Measurements from ENCODE around the gene ZBTB32.

The ZBTB32 gene

GRCh38 chr19:35661995-35662340, 42.4 kb upstream of the ZBTB32 start:
- Histone ChIP-seq H3K9ac (no peak overlapping the region), H3K9me3 (ENCODE audit: control insufficient read depth, low read length) (no peaks in the 10 kb centered on the region), H3K79me2 (no peaks in the 10 kb centered on the region), H3K27ac (no peak overlapping the region), H3K4me2 (ENCODE audit: low read length) (no peak overlapping the region), H2AFZ (no peak overlapping the region), H3K36me3 (ENCODE audit: control insufficient read depth, insufficient read depth, low read length) (no peaks in the 10 kb centered on the region), H3K4me3 (ENCODE audit: low read depth, low read length) (no peak overlapping the region), H3K27me3 (ENCODE audit: control insufficient read depth, insufficient read depth, low read length) (no peaks in the 10 kb centered on the region), H3K4me1 (no peaks in the 10 kb centered on the region)
- TF ChIP-seq CTCF (IDR thresholded peaks at IDR 0.05): no peak

- H3K36me3 ChIP-seq (ENCODE audit: control insufficient read depth, insufficient read depth, low read length): no peaks in the 10 kb centered on the region
These were observed 40.4 kb upstream of the ZBTB32 start for GRCh38 chr19:35663981-35664380.

GRCh38 chr19:35665157-35665556, 39.2 kb upstream of the ZBTB32 start:
- Histone ChIP-seq H3K79me2 (no peaks in the 10 kb centered on the region), H3K27ac (no peak overlapping the region), H3K4me3 (ENCODE audit: low read depth, low read length) (no peak overlapping the region), H2AFZ (no peak overlapping the region), H3K4me2 (ENCODE audit: low read length) (no peak overlapping the region), H3K4me1 (no peaks in the 10 kb centered on the region), H3K36me3 (ENCODE audit: control insufficient read depth, insufficient read depth, low read length) (no peaks in the 10 kb centered on the region), H3K27me3 (ENCODE audit: control insufficient read depth, insufficient read depth, low read length) (no peaks in the 10 kb centered on the region), H3K9me3 (ENCODE audit: control insufficient read depth, low read length) (no peaks in the 10 kb centered on the region), H3K9ac (no peak overlapping the region)
- no peak for TF ChIP-seq CTCF (IDR thresholded peaks at IDR 0.05)

More at GRCh38 chr19:35663981-35664380, 40.4 kb upstream of the ZBTB32 start:
- Histone ChIP-seq H3K9me3 (ENCODE audit: control insufficient read depth, low read length) (no peaks in the 10 kb centered on the region), H3K4me2 (ENCODE audit: low read length) (no peak overlapping the region), H3K79me2 (no peaks in the 10 kb centered on the region), H3K4me1 (no peaks in the 10 kb centered on the region), H3K9ac (no peak overlapping the region), H3K27me3 (ENCODE audit: control insufficient read depth, insufficient read depth, low read length) (no peaks in the 10 kb centered on the region), H2AFZ (no peak overlapping the region), H3K4me3 (ENCODE audit: low read depth, low read length) (no peak overlapping the region), H3K27ac (no peak overlapping the region)
- no peak for TF ChIP-seq CTCF (IDR thresholded peaks at IDR 0.05)

GRCh38 chr19:35665604-35666003, 38.8 kb upstream of the ZBTB32 start:
- Histone ChIP-seq H3K36me3 (ENCODE audit: control insufficient read depth, insufficient read depth, low read length) (no peaks in the 10 kb centered on the region), H3K4me2 (ENCODE audit: low read length) (no peak overlapping the region), H3K27me3 (ENCODE audit: control insufficient read depth, insufficient read depth, low read length) (no peaks in the 10 kb centered on the region), H2AFZ (no peak overlapping the region), H3K4me3 (ENCODE audit: low read depth, low read length) (no peak overlapping the region), H3K27ac (no peak overlapping the region), H3K9ac (no peak overlapping the region), H3K9me3 (ENCODE audit: control insufficient read depth, low read length) (no peaks in the 10 kb centered on the region), H3K79me2 (no peaks in the 10 kb centered on the region), H3K4me1 (no peaks in the 10 kb centered on the region)
- TF ChIP-seq CTCF (IDR thresholded peaks at IDR 0.05): no peak

GRCh38 chr19:35666251-35666913, 38.0 kb upstream of the ZBTB32 start, which contains the start of gene UPK1A:
TSS of gene UPK1A (plus strand) at chr19:35666517. CDS start at chr19:35666813, 296 bp downstream.
- Histone ChIP-seq H3K4me2 (ENCODE audit: low read length) (no peak within 1 kb of the TSS), H3K79me2 (no peaks in the 10 kb centered on the region), H3K4me3 (ENCODE audit: low read depth, low read length) (no peak within 1 kb of the TSS), H2AFZ (no peak within 1 kb of the TSS), H3K9me3 (ENCODE audit: control insufficient read depth, low read length) (no peaks in the 10 kb centered on the region), H3K36me3 (ENCODE audit: control insufficient read depth, insufficient read depth, low read length) (no peaks in the 10 kb centered on the region), H3K27ac (no peak within 1 kb of the TSS), H3K9ac (no peak within 1 kb of the TSS), H3K4me1 (no peaks in the 10 kb centered on the region), H3K27me3 (ENCODE audit: control insufficient read depth, insufficient read depth, low read length) (no peaks in the 10 kb centered on the region)
- TF ChIP-seq CTCF (IDR thresholded peaks at IDR 0.05): no peak
